Measurements from ENCODE around the gene CD9.

Gene CD9

DNA sequence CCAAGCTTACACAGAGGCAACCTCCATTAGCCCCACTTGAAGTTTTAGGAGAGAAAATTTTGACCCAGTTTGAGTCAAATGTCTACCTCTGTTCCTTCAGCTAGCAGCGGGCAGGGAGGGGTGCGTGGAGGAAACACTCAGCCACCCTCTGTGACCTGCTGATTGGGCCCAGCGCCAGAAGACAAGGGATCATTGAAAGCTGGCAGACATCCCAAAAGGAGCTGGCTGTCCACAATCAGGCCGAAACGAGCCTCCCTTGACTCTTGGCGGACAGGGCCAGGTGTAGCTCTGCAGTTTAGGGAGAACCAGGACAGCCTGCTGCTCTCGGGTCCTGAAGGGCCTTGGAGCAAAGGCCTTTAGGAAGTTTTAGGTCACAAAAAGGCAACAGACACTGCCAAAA is 41.3 kb downstream of the CD9 start:
- no peak for DNase-seq (ENCODE audit: low read depth in 2 of 2)

DNA sequence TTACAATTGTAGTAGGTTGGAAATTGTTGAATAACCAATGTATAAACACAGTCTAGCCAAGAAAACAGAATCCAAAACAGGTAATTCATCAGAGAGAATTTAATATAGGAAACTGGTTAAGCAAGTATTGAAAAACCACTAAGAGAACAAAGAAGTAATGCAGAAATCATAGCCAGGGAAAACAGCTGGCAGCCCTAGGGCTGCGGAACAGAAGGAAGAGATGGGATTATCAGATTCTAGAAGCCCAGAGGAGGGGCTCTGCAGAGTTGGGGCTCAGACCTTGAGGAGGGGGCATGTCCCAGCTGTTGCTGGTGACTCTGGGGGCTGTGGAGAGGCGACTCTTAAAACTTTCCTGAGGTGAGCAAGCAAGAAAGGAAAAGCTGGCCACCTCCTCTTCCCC is 49.4 kb downstream of the CD9 start:
- DNase-seq (ENCODE audit: low read depth in 2 of 2), result no peak

DNA sequence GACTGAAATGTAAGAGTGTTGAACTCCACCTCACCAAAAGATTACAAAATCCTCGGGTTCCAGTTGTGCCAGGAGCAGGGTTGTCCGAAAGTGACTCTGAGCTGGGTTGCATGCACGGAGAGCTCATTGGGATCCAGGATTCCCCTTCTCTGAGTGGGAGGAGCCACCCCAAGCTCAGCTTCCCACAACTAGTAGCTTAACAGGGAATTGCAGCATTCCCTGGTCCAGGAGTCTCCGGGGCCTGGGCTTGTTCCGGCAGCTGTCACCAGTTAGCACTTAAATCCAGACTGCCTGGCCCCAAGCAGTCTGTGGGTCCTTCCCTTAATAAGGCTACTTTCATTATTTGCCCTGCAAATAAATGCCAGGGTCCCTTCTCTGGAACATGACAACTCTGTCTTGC is 50.1 kb downstream of the CD9 start:
- DNase-seq (ENCODE audit: low read depth in 2 of 2), result no peak

DNA sequence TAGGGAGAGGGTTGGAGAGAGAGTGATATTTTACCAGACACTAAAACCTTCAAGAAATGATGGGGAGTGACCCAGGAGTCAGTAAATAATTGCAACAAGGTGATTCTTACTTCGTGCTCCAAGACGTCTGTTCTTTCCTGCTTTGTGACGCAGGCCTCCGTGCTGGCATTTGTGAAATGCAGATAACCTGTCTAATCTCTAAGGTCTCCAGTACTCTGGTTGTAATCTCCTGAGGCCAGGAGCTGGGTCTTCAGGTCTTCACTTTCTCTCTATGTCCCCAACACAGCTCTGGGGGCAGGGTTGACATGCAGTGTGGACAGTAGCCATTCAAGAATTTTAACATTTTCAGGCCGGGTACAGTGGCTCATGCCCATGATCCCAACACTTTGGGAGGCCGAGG is 53.1 kb downstream of the CD9 start:
- no peak for DNase-seq (ENCODE audit: low read depth in 2 of 2)

DNA sequence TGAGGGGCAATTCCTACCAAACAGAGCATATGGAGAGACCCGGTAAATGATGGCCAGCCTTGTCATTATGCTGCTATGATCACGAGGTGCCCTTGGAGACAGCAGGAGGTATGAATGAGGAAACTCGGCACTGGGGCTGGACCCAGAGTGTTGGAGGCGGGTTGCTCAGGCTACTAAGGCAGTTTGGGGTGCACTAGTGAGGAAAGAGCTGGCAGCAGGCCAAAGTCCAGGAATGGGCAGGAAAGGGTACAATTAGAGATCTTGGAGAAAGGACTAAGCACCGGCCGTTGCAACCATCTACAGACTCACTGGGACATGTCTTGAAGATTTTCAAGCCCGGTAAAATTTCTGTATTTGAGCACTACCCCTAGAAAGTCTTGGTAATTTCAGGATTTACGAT is 54.3 kb downstream of the CD9 start:
- no peak for DNase-seq (ENCODE audit: low read depth in 2 of 2)

DNA sequence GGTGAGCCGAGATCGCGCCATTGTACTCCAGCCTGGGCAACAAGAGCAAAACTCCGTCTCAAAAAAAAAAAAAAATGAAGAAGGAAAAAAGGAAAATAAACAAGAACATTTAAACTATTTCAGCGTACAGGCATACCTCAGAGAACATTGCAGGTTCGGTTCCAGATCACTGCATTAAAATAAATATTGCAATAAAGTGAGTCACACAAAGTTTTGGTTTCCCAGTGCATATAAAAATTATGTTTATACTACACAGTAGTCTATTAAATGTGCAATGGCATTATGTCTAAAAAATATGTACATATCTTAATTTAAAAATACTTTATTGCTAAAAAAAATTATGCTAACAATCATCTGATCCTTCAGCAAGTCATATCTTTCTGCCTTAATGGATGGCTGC is 56.8 kb downstream of the CD9 start:
- DNase-seq (ENCODE audit: low read depth in 2 of 2), result no peak

DNA sequence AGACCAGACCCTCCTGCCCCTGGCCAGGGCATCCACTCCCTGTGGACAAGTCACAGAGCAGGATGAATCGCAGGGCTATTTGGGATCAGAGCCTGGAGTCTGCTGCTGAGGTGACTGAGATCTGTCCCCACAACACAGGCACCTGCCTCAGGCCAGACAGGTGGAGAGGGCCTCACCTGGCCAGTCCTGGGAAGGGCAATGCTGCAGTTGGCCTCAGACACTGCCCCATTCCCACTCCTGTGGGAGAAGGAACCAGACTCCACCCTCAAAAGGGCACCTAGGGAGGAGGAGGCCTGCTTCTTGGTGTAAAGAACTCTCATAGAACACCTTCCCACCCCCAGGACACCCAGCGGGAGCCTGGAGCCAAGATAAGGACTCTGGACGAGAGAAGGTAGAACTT is 62.0 kb downstream of the CD9 start:
- DNase-seq (ENCODE audit: low read depth in 2 of 2), result no peak

DNA sequence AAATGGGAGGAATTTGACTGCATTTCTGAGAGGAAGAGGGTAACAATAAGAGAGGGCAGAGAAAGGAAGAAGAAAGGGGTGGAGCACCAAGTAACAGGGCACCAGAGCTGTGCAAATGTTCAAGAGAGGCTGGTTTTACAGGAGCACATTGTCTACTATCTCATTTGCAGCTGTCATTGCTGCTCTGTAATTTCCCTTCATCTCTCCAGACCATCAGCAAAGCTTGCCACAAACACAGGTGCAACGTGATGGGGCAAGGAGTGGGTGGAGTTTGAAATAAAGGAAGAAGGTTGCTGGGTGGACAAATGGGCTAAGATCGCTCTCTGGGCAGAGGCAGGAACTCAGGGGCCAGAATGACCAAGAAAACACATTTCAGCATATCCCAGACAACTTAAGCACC is 62.4 kb downstream of the CD9 start:
- DNase-seq (ENCODE audit: low read depth in 2 of 2), result no peak

DNA sequence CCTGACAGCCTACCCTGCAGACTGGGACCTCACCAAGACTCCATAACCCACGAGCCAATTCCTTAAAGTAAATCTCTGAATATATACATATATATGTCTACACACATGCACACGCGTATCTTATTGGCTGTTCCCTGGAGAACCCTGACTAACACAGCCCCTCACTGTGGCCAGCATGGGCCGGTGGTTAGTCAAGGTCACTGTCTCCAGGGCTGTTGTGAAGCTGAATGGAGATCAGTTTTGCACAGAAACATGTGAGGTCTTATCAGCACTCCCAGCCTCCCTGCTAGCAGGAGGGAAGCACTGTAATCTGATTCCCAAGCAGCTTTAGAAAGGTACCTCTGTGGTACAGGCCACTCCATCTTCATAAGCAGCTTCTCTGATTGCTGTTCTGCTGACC is 63.7 kb downstream of the CD9 start:
- DNase-seq (ENCODE audit: low read depth in 2 of 2), result no peak

DNA sequence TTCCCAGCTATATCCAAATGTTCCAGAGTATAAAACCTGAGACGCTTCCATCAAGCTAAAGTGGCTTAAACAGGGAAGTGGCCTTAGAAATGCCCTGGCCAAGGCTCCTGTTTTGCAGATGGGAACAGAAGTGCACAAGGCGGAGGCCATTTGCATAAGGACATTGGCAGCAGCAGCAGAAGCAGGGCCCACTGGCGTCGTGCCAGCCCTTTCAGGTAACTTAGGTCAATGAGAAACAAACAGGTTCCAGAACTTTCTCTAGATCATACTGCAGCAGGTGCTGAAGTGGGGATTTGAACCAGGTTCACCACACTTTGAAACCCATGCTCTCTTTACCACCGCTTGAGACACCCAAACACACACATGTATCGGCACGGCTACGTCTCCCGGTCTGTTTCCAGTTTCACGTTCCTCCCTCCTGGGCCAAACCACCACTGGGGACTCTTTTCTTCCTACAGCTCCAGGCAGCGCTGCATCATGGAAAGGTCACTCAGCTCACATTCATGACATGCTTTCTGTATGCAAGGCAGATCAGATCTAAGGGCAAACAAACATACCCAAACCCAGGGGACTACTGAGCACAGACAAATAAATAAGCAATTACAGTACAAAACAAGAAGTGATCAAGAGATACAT is 64.3 kb downstream of the CD9 start:
- no peak for DNase-seq (ENCODE audit: low read depth in 2 of 2)

DNA sequence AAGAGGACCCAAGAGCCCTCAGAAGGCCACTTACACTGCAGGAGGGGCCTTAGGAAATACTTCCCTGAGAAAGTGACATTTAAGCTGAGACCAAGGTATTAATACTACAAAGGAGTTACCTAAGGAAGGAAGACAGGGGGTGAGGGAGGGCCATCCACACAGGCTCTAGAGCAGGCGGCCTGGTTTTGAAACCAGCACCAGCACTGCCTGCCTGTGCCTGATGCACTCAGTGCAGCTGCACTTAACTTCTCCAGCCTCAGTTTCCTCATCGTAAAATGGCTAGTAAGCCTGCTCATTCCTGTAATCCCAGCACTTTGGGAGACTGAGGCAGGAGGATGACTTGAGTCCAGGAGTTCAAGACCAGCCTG is 64.8 kb downstream of the CD9 start:
- DNase-seq (ENCODE audit: low read depth in 2 of 2), result no peak

DNA sequence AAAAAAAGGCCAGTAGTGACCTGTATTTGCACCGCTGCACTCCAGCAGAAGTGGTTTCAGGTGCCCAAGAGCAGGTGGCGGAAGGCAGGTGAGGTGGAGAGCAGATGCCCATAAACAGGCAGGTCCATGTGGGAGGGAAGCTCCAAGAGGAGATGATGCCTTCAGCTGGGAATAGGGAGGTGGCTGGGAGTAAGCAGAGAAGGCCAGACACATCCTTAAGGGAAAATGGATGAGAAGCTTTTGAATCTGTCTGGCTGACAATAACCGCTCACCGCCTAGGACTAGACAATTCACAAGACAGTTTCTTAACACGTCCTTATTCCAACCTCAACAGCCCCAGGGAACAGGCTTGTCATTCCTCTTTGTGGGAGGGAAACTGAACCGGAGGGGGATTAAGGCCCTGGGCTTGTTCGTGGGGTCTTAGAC is 66.4 kb downstream of the CD9 start:
- no peak for DNase-seq (ENCODE audit: low read depth in 2 of 2)

DNA sequence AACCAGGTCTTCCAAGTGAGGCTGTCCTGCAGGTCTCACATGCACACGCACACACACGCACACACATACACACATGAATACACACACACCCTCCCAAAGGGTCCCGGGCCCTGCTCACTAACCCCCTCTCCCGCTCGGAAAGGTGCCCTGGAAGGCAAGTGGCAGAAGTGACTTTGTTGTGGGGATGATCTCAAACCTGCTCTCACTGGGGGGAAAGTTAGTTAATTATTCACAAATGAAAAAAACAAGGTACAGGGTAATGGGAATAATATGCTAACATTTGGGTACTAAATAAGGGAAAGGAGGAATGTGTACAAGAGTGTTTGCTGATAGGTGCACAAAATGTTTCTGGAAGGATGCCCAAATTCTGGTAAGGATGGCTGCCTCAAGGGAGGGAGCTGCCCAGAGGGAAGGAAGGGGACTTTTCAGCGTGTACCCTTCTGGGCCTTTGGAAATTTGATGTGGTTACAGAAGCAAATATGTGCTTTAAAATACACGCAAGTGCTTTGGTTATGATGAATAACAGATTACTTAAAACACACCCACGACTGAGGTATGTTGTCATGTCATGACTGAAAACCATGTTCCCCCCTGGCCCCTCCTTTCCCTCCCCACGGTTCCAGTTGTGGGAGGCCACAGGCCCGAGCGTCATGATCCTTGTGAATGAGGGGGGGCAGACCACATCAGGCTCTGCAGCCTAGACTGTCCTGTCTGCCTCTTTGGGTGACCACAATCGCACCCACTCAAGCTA is 66.9 kb downstream of the CD9 start:
- DNase-seq (ENCODE audit: low read depth in 2 of 2), result peak in 1 of 2 experiments; percentile 68

DNA sequence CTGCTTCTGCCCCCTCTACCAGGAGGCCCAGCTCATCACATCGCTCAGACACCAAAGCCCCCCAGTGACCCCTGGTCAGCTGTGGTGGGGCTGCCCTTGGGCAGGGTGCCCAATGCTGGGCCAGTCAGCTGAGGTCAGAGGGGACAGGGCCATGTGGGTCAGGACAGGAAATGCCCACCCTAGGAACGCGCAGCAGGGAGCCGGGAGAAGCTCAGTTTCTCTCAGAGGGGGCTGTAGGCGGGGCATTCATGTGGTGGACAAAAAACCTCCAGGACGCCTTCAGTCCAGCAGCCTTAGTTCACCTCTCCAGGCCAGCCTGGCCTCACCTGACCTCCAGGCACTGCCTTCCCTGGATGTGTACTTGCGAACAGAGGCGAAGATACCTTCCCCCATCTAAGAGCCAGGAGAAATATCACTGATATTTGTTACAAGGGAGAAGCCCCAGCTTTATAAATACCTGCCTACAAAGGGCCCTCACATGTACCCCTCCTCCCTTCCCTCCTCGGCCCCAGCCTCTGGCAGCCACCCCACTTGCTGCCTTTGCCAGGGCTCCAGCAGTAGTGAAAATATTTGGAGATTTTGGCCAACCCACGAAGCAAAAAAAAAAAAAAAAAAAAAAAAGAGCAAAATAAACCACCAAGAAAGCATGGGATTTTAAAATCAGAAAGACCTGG is 68.4 kb downstream of the CD9 start:
- no peak for DNase-seq (ENCODE audit: low read depth in 2 of 2)

DNA sequence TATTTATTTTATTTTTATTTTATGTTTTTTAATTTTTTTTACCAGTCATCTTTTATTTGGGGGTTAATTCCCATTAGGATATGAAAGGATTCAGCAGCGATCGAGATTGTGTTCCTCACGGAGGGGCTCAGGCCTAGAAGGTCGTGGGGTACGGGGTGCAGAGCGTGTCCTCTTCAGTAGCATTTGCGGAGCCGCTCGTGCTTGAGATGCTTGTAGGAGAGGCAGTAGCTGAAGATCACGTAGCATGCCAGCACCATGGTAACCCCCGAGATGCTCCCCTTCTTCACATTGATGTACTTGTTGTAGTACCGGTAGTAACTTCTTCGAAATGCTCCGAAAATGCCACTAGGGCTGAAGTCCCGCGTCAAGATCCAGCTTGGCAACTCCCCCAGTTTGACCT is 69.8 kb downstream of the CD9 start:
- no peak for DNase-seq (ENCODE audit: low read depth in 2 of 2)

DNA sequence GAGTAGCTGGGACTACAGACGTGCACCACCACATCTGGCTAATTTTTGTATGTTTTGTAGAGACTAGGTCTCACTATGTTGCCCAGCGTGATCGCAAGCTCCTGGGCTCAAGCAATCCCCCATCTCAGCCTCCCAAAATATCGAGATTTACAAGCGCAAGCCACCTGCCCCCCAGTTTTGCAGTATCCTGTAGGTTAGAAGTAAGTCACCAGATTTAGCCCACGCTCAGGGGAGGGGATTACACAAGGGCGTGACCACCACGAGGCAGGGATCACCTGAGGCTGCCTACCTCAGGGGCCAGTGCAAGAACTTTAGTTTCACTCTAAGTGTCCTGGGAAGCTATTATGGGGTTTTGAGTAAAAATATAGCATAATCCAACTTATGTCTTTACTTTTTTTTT is 71.1 kb downstream of the CD9 start:
- no peak for DNase-seq (ENCODE audit: low read depth in 2 of 2)

DNA sequence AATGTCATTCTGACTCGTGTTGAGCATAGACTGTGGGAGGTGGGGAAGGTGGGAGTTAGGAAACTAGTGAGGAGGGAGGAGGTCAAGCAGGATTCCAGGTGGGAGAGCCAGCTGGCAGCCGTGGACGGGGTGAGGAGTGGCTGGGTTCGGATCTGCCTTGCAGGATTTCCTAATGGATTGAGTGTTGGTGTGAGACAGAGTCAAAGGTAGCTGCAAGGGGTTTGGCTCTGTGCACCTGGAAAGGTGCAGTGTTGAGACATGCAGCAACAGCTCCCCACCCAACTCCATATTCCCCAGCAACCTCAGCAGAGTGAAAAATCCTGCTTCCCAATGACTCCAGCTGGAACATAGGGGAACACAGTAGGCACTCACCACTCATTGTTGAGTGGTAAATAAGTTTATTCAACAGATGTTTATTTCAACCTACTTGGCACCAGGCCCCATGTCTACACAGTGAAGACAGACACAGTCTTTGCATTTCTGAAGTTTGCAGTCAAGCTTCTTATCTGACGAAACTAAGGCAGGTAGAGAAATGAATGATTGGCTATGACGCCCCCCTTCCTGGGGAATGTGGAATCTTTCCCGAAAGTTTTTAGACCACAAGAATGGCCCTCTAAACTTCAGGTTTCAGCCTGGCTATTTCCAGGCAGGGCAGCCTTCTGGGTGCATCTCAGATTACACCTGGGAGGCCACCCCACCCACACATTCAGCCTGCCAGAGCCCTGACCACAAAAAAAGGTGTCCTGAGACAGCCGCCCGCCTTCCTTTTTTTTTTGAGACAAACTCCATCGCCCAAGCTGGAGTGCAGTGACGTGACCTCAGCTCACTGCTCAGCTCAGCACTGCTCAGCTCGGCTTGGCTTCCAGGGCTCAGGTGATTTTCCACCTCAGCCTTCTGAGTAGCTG is 72.4 kb downstream of the CD9 start:
- no peak for DNase-seq (ENCODE audit: low read depth in 2 of 2)

DNA sequence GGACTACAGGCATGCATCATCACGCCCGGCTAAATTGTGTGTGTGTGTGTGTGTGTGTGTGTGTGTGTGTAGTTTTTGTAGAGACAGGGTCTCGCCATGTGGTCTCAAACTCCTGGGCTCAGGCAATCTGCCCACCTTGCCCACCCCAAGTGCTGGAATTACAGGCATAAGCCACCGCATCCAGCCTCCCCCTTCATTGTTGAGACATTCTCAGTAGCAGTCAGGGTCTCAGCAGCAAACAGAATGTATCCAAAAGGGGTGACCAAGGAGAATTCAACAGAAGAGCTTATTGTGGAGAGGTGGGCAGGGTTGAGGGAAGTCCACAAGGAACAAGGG is 73.0 kb downstream of the CD9 start:
- DNase-seq (ENCODE audit: low read depth in 2 of 2), result no peak

DNA sequence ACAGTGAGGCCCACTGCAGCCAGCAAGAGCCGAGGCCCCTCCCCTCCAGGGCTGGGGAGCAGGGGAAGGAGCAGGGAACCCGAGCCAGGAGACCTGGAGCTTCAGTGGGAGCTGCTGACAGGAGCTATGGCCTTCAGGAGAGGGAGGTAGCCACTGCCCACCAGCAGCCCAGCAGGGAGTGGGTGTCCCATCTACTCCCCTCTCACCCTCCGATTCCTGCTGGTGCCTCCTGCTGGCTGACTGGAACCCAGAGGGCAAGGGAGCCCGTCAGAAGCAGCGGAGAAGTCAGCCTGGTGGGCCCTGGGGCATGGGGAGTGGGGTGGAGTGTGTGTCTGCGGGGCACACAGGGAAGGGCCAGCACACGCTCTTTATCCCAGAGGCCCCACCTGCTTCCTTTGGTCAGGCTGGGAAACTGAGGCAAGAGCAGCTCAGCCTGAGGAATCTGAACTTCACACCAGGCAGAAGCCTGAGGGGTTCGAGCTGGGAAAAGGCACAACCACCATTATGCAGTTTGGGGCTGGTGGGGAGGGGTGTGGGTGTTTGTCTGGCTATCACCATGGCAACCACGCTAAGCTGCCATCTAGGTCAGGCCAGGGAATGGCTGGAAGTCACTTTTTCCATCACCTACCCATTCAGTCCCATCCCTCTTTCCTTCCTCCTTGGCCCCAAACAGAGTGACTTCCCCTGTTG is 73.5 kb downstream of the CD9 start:
- DNase-seq (ENCODE audit: low read depth in 2 of 2), result no peak

DNA sequence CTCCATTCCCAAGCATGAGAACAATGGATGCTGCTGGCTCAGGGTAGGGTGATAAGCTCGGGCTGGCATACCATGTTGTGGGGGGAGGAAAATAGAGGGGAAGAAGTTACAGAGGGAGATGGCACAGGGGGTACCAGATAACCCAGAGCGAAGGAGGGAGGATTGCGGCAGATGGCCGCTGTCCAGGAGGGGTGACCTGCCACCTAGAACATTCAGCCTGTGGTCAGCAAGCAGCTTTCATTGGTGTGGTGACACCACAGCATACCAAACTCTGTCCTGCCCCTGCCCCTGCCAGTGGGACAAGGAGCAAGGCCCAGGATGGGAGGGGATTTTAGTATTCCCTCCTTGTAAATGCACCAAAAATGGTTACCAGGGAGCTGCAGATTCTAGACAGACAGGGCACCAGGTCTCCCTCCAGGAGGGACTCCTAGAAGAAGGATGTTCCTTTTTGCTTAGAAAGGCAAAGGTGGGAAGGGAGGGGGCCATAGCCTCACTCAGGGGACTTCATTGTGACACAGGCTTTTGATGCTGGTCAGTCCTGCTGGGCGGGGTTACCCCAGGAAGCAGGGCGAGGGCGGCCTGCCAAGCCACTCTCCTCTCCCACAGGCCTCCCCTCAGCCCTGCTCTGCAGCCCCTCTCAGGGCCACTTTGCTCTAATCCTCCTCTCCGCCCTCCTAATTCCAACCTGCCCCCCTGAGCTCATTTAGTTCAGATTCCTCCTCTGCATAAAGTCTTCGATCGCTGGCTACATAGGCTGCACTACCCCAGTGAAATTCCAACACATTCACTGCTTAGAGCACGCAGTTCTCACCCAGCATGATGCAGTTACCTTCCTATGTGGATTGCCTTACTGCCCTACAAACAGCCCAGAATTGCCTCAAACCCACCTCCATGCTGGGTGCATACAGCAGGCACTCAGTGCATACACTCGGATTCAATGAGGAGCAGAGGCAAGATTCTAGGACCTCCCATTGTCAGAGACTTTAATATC is 74.3 kb downstream of the CD9 start:
- no peak for DNase-seq (ENCODE audit: low read depth in 2 of 2)

Data from stimulated activated CD4-positive, alpha-beta T cell treated with anti-CD3 and anti-CD28 coated beads, Interleukin-12 subunit alpha, Interleukin-12 subunit beta, amount 100 ng/mL, for 24 hours (primary cell).